HCT116 (cell line): ENCODE data around the gene CALU.

Experiments used
- POLR2AphosphoS5 ChIP-seq: IDR thresholded peaks from 2 replicates; pipeline ENCODE4 v1.6.1; 2011; ENCODE audit warnings: mild to moderate bottlenecking, low read depth, low read length, moderate library complexity
- TF ChIP-seq, protein P1 (sequence below), 3 experiments: fragments of 200-600 bp in 1 of 3; sonication (generic) in 1 of 3; IDR thresholded peaks in 2 of 3; conservative IDR thresholded peaks in 1 of 3; 2 replicates each; pipeline ENCODE4 v1.5.1; 2012 to 2017; ENCODE audit warnings: low read depth in 2 of 3, low read length in 2 of 3, antibody characterized with exemption in 1 of 3, borderline replicate concordance in 1 of 3, control low read depth in 1 of 3, mild to moderate bottlenecking in 1 of 3, mixed read lengths in 1 of 3, mixed run types in 1 of 3, moderate library complexity in 1 of 3; ENCODE audit not compliant: insufficient read depth in 1 of 3

DNA sequence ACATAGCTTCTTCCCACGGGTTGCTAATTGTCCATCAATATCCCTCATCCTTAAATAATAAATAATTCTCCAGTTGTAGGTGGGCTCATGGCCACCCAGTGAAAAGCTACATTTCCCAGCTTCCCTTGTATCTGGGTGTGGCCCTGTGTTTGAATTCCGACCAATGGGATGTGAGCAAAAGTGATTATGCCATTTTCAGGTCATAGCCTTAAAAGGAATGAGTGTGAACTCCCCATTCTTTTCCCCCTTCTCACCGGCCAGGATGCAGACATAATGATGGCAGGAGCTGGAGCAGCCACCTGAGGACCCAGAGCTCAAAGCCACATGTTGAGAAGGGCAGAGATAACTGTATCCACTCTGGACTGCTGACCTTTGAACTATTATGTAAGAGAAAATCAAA, 30.3 kb upstream of the CALU start:
- TF ChIP-seq POLR2AphosphoS5: no peak
- TF ChIP-seq, protein P1, sequence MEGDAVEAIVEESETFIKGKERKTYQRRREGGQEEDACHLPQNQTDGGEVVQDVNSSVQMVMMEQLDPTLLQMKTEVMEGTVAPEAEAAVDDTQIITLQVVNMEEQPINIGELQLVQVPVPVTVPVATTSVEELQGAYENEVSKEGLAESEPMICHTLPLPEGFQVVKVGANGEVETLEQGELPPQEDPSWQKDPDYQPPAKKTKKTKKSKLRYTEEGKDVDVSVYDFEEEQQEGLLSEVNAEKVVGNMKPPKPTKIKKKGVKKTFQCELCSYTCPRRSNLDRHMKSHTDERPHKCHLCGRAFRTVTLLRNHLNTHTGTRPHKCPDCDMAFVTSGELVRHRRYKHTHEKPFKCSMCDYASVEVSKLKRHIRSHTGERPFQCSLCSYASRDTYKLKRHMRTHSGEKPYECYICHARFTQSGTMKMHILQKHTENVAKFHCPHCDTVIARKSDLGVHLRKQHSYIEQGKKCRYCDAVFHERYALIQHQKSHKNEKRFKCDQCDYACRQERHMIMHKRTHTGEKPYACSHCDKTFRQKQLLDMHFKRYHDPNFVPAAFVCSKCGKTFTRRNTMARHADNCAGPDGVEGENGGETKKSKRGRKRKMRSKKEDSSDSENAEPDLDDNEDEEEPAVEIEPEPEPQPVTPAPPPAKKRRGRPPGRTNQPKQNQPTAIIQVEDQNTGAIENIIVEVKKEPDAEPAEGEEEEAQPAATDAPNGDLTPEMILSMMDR (IDR thresholded peaks at IDR 0.05 in 2 of 3, conservative IDR thresholded peaks at IDR 0.05 in 1 of 3; ENCODE audit: borderline replicate concordance in 1 of 3, insufficient read depth in 1 of 3, low read depth in 2 of 3, low read length in 2 of 3): no peak
